Activated CD4-positive, CD25-positive, alpha-beta regulatory T cell (primary cell): ENCODE measurements around the gene COA7.
"Not testable (repeated sequence)": the region's sequence is repeated elsewhere in the genome, so short reads cannot be mapped to it uniquely, and the experiment has no call there.

Source experiments
- DNase-seq, 4 experiments: peaks; one replicate each; lab custom pipeline; 2025; lab: John Stamatoyannopoulos, UW

The COA7 gene

DNA sequence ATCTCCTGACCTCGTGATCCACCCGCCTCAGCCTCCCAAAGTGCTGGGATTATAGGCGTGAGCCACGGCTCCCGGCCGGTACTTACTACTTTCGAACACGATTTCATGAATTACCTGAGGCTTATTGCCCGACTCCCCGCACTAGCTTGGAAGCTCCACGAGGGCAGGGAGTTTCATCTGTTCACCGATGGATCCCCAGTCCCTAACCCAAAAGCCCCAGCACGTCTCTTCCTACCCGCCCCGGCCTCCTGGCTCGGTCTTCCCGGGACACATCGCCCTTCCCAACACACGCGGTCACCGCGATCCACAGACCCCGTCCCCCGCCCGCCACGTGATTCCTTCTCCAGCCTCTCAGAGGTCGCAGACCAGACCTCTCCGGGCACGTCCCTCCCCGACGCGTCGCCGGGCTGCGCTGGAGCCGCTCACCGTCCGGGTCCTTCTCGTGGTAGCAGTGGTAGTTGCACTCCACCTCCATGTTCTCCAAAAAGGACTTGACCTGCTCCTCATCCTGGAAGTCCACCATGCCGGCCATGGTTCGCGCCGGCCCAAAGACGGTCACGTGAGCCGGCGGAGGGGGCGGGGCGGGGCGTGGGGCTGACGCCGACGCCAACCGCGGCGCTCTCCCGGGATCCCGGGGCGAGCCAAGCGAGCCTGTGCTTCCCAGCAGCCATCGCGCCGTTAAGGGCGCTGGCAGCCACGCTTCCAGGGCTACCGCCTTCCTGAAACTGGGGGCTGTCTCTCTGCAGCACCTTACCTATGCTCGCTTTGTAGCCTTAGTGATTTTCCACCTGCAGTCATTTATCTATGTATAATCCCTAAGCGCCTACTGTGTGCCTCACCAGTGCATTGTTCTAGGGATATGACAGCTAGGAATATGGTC lies at the start of gene COA7:
Gene COA7, minus strand, starts transcription at position 553 of the 880 bp plus-strand sequence. Its CDS starts 21 bp downstream, at position 532.
- peak; percentile 13 to 55 (median 24) for DNase-seq

- DNase-seq = no peak
These were observed 49.3 kb upstream of the COA7 start for GRCh38 chr1:52747450-52747849.

DNA sequence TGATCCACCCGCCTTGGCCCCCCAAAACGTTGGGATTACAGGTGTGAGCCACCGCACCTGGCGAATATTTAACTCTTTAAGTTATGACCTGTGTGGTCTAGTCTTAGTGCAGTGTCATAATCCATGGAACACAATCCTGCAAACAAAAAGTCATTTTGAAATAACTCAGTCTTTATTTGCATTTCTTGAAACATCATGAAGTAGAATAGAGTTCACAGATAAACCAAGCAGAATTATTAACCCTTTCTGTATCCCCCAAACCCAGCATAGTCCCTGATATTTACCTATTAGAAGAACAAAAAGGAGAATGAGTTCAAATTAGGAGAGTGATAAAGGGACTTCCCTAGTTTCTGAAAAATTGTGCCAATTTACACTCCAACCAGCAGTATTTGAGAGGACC lies 48.0 kb upstream of the COA7 start:
- DNase-seq = no peak

DNA sequence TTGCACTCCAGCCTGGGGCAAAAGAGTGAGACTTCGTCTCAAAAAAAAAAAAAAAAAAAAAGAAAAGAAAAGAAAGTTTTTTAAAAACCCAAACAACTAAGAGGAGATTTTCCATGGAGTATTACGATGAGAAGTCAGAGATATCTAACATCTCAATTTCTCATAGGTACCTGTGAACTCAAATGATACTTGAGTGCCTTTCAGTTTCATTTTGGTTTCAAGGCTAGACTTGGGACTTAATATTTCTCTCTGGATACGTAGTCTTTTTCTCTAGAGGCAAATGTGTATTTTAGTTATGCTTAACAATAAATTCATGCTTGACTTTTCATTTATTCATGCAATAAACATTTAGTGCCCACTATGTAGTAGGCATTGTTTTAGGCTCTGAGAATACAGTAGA lies 43.1 kb upstream of the COA7 start:
- DNase-seq = no peak

DNA sequence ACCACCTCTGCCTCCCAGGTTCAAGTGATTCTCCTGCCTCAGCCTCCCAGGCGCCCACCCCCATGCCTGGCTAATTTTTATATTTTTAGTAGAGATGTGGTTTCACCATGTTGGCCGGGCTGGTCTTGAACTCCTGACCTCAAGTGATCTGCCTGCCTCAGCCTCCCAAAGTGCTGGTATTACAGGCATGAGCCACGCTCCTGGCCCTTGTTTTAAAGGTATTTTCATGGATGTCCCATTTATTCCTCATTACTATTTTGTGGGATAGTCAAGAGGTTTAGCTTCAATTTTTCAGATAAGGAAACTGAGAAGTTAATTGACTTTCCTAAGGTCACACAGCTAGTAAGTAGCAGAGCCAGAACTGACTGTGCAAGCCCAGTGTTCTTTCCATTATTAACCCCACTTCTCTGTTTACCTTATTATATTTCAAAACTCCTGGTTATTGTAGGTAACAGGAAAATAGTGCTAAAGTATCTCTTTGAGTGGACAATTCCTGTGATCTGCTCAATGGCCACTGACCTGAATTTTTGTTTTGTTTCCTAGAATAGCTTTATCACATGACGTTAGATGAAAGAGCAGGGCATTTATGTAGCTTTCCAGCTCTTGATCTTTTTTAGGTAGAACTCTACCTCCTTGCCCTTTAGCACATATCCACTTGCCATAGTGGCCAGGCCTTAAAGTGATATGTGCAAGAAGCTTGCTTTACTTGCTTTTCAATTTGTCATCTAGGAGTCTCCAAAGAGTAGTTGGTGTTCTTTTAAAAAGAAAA lies 41.7 kb upstream of the COA7 start:
- no peak for DNase-seq

DNA sequence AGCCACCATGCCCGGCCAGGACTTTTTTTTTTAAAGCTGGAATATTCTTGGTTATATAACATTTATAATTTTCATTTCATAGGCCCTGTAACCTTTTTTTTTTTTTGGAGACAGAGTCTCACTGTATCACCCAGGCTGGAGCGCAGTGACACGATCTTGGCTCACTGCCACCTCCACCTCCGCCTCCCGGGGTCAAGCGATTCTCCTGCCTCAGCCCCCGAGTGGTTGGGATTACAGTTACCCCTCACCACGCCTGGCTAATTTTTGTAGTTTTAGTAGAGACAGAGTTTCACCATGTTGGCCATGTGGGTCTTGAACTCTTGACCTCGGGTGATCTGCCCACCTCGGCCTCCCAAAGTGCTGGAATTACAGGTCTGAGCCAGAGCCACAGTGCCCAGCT lies 40.7 kb upstream of the COA7 start:
- no peak for DNase-seq

DNA sequence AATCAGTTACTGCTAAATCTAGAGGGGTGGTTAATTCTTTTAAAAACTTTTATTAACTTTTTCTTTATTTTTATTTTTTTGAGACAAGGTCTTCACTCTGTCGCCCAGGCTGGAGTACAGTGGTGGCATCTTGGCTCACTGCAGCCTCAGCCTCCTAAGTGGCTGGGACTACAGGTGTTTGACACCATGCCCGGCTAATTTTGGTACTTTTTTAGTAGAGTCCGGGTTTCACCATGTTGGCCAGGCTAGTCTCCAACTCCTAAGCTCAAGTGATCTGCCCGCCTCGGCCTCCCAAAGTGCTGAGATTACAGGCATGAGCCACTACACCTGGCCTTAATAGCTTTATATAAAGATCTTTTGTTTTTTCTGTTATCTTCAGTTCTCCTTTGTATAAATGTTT lies 40.0 kb upstream of the COA7 start:
- no peak for DNase-seq

DNA sequence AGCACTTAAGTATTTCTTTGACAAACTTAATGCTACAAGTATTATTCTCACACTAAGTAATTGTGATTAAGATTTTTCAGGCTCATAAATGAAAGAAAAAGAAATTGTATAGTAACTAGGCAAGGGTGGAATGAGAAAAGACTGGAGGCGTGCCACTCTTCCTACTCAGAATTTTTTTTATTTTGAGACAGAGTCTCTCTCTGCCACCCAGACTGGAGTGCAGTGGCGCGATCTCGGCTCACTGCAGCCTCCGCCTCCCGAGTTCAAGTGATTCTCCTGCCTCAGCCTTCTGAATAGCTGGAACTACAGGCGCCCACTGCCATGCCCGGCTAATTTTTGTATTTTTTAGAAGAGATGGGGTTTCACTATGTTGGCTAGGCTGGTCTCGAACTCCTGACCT lies 37.2 kb upstream of the COA7 start:
- not testable (repeated sequence) for DNase-seq

DNA sequence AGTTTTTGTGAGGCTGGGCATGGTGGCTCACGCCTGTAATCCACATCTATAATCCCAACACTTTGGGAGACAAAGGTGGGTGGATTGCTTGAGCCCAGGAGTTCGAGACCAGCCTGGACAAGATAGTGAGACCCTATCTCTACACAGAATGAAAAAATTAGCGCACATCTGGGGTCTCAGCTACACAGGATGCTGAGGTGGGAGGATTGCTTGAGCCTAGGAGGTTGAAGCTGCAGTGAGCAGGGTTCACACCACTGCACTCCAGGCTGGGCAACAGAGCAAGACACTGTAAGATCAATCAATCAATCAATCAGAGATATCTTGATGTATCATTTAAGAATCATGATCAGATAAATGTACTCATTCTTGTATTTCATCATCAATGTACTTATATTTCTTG lies 35.2 kb upstream of the COA7 start:
- DNase-seq = no peak

DNA sequence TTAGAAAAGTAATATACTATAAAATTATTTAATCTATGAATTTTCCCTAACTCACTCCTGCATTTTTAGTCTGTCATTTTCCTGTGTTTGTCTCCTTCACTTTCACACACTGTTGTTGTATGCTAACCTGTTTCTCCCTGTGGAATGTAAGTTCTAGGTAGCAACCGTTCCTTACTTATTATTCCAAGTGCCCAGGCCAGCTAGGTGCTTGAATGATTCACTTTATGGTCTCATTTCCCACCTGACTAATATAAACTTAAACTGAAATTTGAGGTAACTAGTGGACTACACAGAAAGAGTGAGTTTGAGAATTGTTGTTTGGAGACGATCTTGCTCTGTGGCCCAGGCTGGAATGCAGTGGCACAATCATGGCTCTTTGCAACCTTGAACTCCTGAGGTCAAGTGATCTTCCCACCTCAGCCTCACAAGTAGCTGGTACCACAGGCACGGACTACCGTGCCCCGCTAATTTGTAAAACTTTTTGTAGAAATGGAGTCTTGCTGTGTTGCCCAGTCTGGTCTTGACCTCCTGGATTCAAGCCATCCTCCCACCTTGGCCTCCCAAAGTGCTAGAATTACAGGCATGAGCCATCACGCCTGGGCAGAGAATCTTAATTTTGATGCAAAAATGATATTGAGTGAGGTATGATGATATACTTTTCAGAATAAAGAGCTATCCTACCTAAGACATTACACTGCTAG lies 30.0 kb upstream of the COA7 start:
- DNase-seq = no peak

GRCh38 chr1:52727114-52727586 lies 29.0 kb upstream of the COA7 start:
- DNase-seq = no peak

DNA sequence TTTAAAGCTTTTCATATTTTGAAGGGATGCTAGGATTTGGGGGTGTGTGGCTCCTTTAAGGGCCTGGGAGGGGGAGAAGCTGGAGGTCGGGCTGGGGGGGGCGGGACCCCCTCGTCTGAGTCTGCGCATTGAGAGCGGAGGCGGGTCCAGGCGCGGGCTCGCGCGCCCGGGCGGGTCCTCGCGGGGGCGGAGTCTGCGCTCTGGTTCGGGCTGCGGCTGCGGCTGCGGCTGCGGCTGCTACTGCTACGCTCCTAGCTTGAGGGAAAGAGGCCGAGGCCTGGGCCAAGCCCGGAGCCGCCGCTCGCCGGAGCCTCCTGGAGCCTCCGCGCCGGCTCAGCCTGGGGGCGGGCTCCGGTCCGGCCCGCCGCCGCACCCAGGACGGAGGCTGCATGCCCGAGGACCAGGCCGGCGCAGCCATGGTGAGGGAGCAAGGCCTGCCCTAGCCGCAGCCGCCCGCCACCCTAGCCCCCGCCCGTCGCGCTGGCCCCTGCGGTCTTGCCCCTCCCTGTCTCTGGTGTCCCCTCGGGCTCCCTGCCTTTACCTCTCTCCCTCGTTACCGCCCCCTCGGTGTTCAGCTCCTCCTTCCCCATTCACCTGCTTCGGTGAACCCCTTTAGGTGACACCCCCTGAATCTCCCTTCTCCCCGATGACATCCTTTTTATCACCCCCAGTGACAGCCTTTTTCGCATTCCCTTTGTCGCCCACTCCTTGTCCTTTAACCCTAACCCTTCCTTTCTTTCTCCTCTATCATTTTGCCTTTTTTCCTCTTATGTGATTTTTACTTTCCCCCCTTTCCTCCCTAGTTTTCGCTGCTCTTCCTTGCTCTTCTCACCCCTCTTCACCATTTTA lies 28.3 kb upstream of the COA7 start, which contains the start of gene ZYG11B:
Gene ZYG11B, plus strand, starts transcription at position 189 of the 849 bp plus-strand sequence. Its CDS starts 201 bp downstream, at position 390.
- peak; percentile 77 to 86 (median 80) for DNase-seq

DNA sequence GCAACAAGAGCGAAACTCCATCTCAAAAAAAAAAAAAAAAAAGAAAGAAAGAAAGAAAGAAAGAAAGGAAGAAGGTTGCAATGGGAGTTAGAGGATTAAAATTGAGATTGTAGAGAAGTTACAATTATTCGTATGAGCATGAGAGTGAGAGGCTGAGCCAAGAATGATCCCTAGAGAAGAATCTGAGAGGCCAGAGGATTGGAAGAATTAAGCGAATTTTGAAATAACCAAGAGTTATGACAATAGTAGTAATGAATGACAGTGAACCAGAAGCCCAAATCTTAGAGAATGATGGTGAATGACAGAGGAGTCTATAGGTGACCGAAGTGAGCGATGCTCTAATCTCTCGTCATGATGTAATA lies 27.7 kb upstream of the COA7 start:
- DNase-seq = no peak

DNA sequence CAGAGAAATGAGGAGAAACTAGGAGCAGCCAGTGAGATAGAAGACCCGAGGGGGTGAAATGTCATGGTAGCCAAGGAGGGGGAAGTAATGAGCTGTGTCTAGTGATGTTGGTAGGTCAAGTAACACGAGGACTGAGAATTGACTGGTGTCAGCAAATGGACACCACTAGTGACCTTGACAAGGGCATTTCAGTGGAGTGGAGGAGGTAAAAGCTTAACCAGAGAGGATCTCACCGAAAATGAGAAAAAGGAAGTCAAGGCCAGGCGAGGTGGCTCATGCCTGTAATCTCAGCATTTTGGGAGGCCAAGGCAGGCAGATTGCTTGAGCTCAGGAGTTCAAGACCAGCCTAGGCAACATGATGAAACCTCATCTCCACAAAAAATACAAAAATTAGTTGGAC lies 25.1 kb upstream of the COA7 start:
- no peak for DNase-seq

- not testable (repeated sequence) for DNase-seq
These were observed 17.1 kb upstream of the COA7 start for GRCh38 chr1:52715296-52715695.

DNA sequence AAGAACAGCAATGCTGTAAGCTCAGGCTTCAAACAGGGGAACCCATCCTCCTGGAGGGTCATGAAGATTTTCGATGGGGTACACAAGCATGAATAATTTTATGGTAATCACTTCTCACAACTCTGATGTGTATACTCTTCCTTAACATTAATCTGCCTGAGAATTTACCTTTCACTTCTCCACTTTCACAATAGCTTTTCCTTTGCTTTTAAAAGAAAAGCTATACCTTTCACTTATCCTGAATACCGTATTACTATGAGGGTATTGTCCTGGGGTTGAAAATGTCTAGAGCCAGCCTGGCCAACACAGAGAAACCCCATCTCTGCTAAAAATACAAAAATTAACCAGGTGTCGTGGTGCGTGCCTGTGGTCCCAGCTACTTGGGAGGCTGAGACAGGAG lies 15.4 kb upstream of the COA7 start:
- no peak for DNase-seq

GRCh38 chr1:52709016-52709415 lies 10.9 kb upstream of the COA7 start:
- DNase-seq = no peak

- no peak for DNase-seq
These were observed 9.9 kb upstream of the COA7 start for GRCh38 chr1:52707927-52708655.

- no peak for DNase-seq
These were observed 9.1 kb upstream of the COA7 start for GRCh38 chr1:52706941-52707926.
